Measurements from ENCODE around the gene SAP30L. TPM values are rescaled to one million over a fixed set of nuclear protein-coding genes. Genes with fewer than 3 reads are reported as not detected.
A peak's percentile ranks its signal among the peaks of the same experiment; 100 is the strongest.

The SAP30L gene
- total RNA-seq, 1 experiment from 2014 or later: 53.0 TPM

- BruUV-seq (replicated peaks): no TSS peak
- intact Hi-C loops (cut with micrococcal nuclease; ENCODE audit: unreplicated experiment): no loop called here
- ChIA-PET POLR2A (ENCODE audit: unreplicated experiment) (no interaction called here), CTCF (no interaction called here)
- no peak overlapping the region for H3K4me3 ChIP-seq
- no peaks in the 10 kb centered on the region for H3F3A ChIP-seq (ENCODE audit: insufficient read depth, low read depth)
- H3K9me3 ChIP-seq (ENCODE audit: insufficient read depth, low read depth): no peaks in the 10 kb centered on the region
- H3K4me1 ChIP-seq (replicated peaks; ENCODE audit: insufficient read depth): no peaks in the 10 kb centered on the region
- no peak for TF ChIP-seq CTCF (conservative IDR thresholded peaks at IDR 0.05)
- no peak for TF ChIP-seq EZH2 (IDR thresholded peaks at IDR 0.05; ENCODE audit: low read depth)
- no peak overlapping the region for H2AFZ ChIP-seq
- H3K27me3 ChIP-seq (ENCODE audit: insufficient read depth, low read depth): no peaks in the 10 kb centered on the region
- H3K9me2 ChIP-seq (ENCODE audit: insufficient read depth): no peaks in the 10 kb centered on the region
- H3K36me3 ChIP-seq (ENCODE audit: low read depth): peaks cover 13% of the 10 kb centered on the region; the same call in 1 of the 2 replicates
- H3K27ac ChIP-seq: no peak overlapping the region
- no peaks in the 10 kb centered on the region for H3K79me2 ChIP-seq (ENCODE audit: low read depth)
- H4K20me1 ChIP-seq (ENCODE audit: insufficient read depth): no peaks in the 10 kb centered on the region
- no peak for DNase-seq
- H3K4me2 ChIP-seq: no peak overlapping the region
These were observed 32.9 kb upstream of the SAP30L start for GRCh38 chr5:154412925-154413324.

- no peak for DNase-seq
- ChIA-PET POLR2A (ENCODE audit: unreplicated experiment) (no interaction called here), CTCF (no interaction called here)
- no peak for TF ChIP-seq CTCF (conservative IDR thresholded peaks at IDR 0.05)
- no TSS peak for BruUV-seq (replicated peaks)
- Histone ChIP-seq H2AFZ (no peak overlapping the region), H3K9me3 (ENCODE audit: insufficient read depth, low read depth) (no peaks in the 10 kb centered on the region), H3F3A (ENCODE audit: insufficient read depth, low read depth) (peaks cover 3% of the 10 kb centered on the region), H3K4me1 (replicated peaks; ENCODE audit: insufficient read depth) (no peaks in the 10 kb centered on the region), H3K9me2 (ENCODE audit: insufficient read depth) (no peaks in the 10 kb centered on the region), H3K4me3 (no peak overlapping the region), H3K4me2 (no peak overlapping the region), H3K36me3 (ENCODE audit: low read depth) (peaks cover 7% of the 10 kb centered on the region; the same call in 1 of the 2 replicates), H3K27me3 (ENCODE audit: insufficient read depth, low read depth) (no peaks in the 10 kb centered on the region), H3K27ac (no peak overlapping the region), H3K79me2 (ENCODE audit: low read depth) (no peaks in the 10 kb centered on the region), H4K20me1 (ENCODE audit: insufficient read depth) (no peaks in the 10 kb centered on the region)
- intact Hi-C loops (cut with micrococcal nuclease; ENCODE audit: unreplicated experiment): no loop called here
These were observed 30.7 kb upstream of the SAP30L start for GRCh38 chr5:154415114-154415513.

GRCh38 chr5:154418344-154418820 is 27.4 kb upstream of the SAP30L start:
- Histone ChIP-seq H3K9me2 (ENCODE audit: insufficient read depth) (no peaks in the 10 kb centered on the region), H3K4me2 (no peak overlapping the region), H3F3A (ENCODE audit: insufficient read depth, low read depth) (peaks cover 5% of the 10 kb centered on the region), H3K79me2 (ENCODE audit: low read depth) (no peaks in the 10 kb centered on the region), H3K9me3 (ENCODE audit: insufficient read depth, low read depth) (no peaks in the 10 kb centered on the region), H3K27ac (no peak overlapping the region), H4K20me1 (ENCODE audit: insufficient read depth) (no peaks in the 10 kb centered on the region), H3K36me3 (ENCODE audit: low read depth) (peaks cover 7% of the 10 kb centered on the region; the same call in 1 of the 2 replicates), H3K27me3 (ENCODE audit: insufficient read depth, low read depth) (no peaks in the 10 kb centered on the region), H2AFZ (no peak overlapping the region), H3K4me3 (no peak overlapping the region), H3K4me1 (replicated peaks; ENCODE audit: insufficient read depth) (no peaks in the 10 kb centered on the region)
- CTCF ChIA-PET: no interaction called here
- TF ChIP-seq CTCF (conservative IDR thresholded peaks at IDR 0.05) (no peak), EZH2 (IDR thresholded peaks at IDR 0.05; ENCODE audit: low read depth) (no peak)
- DNase-seq: no peak
- POLR2A ChIA-PET (ENCODE audit: unreplicated experiment): no interaction called here
- intact Hi-C loops (cut with micrococcal nuclease; ENCODE audit: unreplicated experiment): no loop called here
- TSS peak; percentile 11 for BruUV-seq (replicated peaks)

Measured in PC-9 (cell line).